Bronchial epithelial cell (primary cell): ENCODE results near the gene A1BG. TPM values are rescaled to one million over a fixed set of nuclear protein-coding genes. Genes with fewer than 3 reads are reported as not detected.

Experiments used
- DNase-seq: peaks from one replicate; pipeline ENCODE4 v3.0.0-alpha.2; 2010; ENCODE audit warnings: low read depth
- FAIRE-seq: peaks from 2 replicates; lab custom pipeline; 2011; peaks lifted over from hg19 to GRCh38; lab: Jason Lieb, UNC
- H3K27me3 ChIP-seq: 2 replicates; pipeline ENCODE4 v1.5.1; 2011; ENCODE audit warnings: low read length; ENCODE audit not compliant: control insufficient read depth, insufficient read depth
- H3K36me3 ChIP-seq: 2 replicates; pipeline ENCODE4 v1.5.1; 2011; ENCODE audit warnings: low read length; ENCODE audit not compliant: control insufficient read depth, insufficient read depth
- H3K4me3 ChIP-seq: 2 replicates; pipeline ENCODE4 v1.5.1; 2011; ENCODE audit warnings: mild to moderate bottlenecking, low read depth, low read length, control low read depth
- total RNA-seq: library from RNA; depleted of rRNA; stranded (reverse); fragments of >200 nt; gene quantifications from 2 replicates; pipeline ENCODE4 v1.2.1, GENCODE V29; 2014
- TF ChIP-seq, protein P1 (sequence below): IDR thresholded peaks from 2 replicates; pipeline ENCODE4 v1.5.1; 2011; ENCODE audit warnings: mild to moderate bottlenecking, moderate library complexity, low read length, control low read depth, inconsistent platforms; ENCODE audit not compliant: insufficient read depth, severe bottlenecking

The A1BG gene
- total RNA-seq, 1 donor from 2014 or later, result 2.1 TPM

- no peak overlapping the region for H3K4me3 ChIP-seq
- no peak for DNase-seq
- no peaks in the 10 kb centered on the region for H3K27me3 ChIP-seq
- TF ChIP-seq, protein P1, sequence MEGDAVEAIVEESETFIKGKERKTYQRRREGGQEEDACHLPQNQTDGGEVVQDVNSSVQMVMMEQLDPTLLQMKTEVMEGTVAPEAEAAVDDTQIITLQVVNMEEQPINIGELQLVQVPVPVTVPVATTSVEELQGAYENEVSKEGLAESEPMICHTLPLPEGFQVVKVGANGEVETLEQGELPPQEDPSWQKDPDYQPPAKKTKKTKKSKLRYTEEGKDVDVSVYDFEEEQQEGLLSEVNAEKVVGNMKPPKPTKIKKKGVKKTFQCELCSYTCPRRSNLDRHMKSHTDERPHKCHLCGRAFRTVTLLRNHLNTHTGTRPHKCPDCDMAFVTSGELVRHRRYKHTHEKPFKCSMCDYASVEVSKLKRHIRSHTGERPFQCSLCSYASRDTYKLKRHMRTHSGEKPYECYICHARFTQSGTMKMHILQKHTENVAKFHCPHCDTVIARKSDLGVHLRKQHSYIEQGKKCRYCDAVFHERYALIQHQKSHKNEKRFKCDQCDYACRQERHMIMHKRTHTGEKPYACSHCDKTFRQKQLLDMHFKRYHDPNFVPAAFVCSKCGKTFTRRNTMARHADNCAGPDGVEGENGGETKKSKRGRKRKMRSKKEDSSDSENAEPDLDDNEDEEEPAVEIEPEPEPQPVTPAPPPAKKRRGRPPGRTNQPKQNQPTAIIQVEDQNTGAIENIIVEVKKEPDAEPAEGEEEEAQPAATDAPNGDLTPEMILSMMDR, result no peak
- H3K36me3 ChIP-seq, result no peaks in the 10 kb centered on the region
- FAIRE-seq, result no peak
Measured at GRCh38 chr19:58364146-58364545, 10.9 kb upstream of the A1BG start.

- Histone ChIP-seq H3K27me3 (no peaks in the 10 kb centered on the region), H3K36me3 (no peaks in the 10 kb centered on the region), H3K4me3 (peak within 1 kb of the TSS; percentile 74)
- TF ChIP-seq, protein P1, result peak; percentile 9
- FAIRE-seq (no peak), DNase-seq (peak; percentile 87)
Measured at GRCh38 chr19:58362272-58362994, 9.1 kb upstream of the A1BG start, which contains the start of gene ZNF497. Gene ZNF497, minus strand, starts transcription at chr19:58362751. Its CDS starts 5,116 bp downstream, at chr19:58357635.

DNA sequence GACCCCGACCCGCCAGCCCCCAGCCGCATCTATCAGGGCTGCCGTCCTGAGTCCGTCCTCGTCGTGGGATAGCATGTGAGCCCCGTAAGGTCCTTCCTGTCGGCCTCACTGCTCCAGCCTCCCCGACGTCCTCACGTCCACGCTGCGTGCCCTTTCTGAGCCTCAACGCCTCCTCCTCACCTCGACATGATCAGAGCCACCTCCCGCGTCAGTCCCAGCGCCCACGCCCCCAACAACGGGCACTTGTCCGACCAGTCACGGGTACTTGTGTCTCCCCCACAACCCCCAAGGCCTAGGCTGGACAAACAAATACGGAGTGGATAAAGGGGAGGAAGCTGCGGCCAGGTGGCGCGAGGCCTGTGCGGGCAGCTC is 8.6 kb upstream of the A1BG start:
- Histone ChIP-seq H3K27me3 (peaks cover 2% of the 10 kb centered on the region), H3K36me3 (no peaks in the 10 kb centered on the region), H3K4me3 (peak overlapping the region; percentile 74)
- DNase-seq (no peak), FAIRE-seq (no peak)
- TF ChIP-seq, protein P1, result peak; percentile 13

DNA sequence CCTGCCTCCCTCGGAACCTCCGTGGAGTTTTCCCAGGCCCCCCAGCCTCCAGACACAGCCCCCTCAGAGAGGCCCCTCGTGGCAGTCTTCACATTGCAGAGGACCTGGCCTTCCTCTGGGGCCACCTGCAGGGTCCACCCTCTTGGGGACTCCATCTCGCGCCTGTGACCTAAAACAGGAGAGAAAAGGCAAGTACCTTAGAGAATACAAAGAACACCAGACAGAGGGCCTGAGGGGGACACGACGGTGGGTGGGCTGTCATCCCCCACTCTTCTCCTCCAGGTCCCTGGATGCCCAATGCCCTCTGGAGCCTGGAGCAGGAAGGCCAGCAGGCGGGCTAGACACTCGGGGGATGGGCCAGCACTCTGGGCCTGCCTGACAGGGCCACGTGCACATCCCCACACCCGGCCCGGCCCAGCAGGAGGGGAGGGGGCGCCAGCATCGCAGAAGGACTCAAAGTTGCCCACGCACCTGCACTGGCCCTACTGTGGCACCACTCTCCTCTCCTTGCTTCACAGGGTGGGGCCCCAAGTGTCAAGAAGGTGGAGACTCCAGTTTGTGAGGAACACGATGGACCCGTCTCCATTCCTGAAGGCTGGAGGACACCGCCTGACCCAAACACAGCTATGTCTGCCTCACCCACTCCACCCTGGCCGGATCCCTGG is 4.3 kb upstream of the A1BG start:
- Histone ChIP-seq H3K36me3 (no peaks in the 10 kb centered on the region), H3K4me3 (no peak overlapping the region), H3K27me3 (peaks cover 7% of the 10 kb centered on the region)
- no peak for FAIRE-seq
- no peak for DNase-seq
- TF ChIP-seq, protein P1, result no peak

- FAIRE-seq (no peak), DNase-seq (no peak)
- no peaks in the 10 kb centered on the region for H3K36me3 ChIP-seq
- H3K4me3 ChIP-seq, result no peak overlapping the region
- peaks cover 7% of the 10 kb centered on the region for H3K27me3 ChIP-seq
- TF ChIP-seq, protein P1, result no peak
Measured at GRCh38 chr19:58356766-58357480, 3.6 kb upstream of the A1BG start.
